ENCODE results near the gene VWCE. TPM values are rescaled to one million over a fixed set of nuclear protein-coding genes. Genes with fewer than 3 reads are reported as not detected.
"Not testable (repeated sequence)": the region's sequence is repeated elsewhere in the genome, so short reads cannot be mapped to it uniquely, and the experiment has no call there.

The VWCE gene
- total RNA-seq, 1 donor from 2014 or later = 1.0 TPM

- H3K36me3 ChIP-seq (ENCODE audit: control insufficient read depth in 3 of 3, insufficient read depth in 3 of 3, low read length in 3 of 3) = peaks cover 0 to 3% (median 0%) of the 10 kb centered on the region in 3 donors
- no peaks in the 10 kb centered on the region for H3K4me1 ChIP-seq (ENCODE audit: control insufficient read depth in 3 of 3, insufficient read depth in 3 of 3, low read length in 3 of 3)
- no peak overlapping the region for H3K9ac ChIP-seq (ENCODE audit: low read depth in 1 of 3, low read length in 3 of 3)
- H3K27me3 ChIP-seq (ENCODE audit: control insufficient read depth in 3 of 3, insufficient read depth in 3 of 3, low read length in 3 of 3) = no peaks in the 10 kb centered on the region
- no peaks in the 10 kb centered on the region for H3K9me3 ChIP-seq (ENCODE audit: control insufficient read depth in 3 of 3, low read length in 3 of 3)
- H3K27ac ChIP-seq (ENCODE audit: low read depth, low read length) = no peak overlapping the region
- no peak overlapping the region for H3K4me3 ChIP-seq (ENCODE audit: low read length in 3 of 3)
Measured at GRCh38 chr11:61264795-61265194, 30.3 kb downstream of the VWCE start.

- no peak overlapping the region for H3K4me3 ChIP-seq (ENCODE audit: low read length in 3 of 3)
- H3K4me1 ChIP-seq (ENCODE audit: control insufficient read depth in 3 of 3, insufficient read depth in 3 of 3, low read length in 3 of 3) = no peaks in the 10 kb centered on the region
- peaks cover under 1 to 3% (median under 1%) of the 10 kb centered on the region in 3 donors for H3K36me3 ChIP-seq (ENCODE audit: control insufficient read depth in 3 of 3, insufficient read depth in 3 of 3, low read length in 3 of 3)
- H3K27ac ChIP-seq (ENCODE audit: low read depth, low read length) = no peak overlapping the region
- H3K27me3 ChIP-seq (ENCODE audit: control insufficient read depth in 3 of 3, insufficient read depth in 3 of 3, low read length in 3 of 3) = no peaks in the 10 kb centered on the region
- no peaks in the 10 kb centered on the region for H3K9me3 ChIP-seq (ENCODE audit: control insufficient read depth in 3 of 3, low read length in 3 of 3)
- no peak overlapping the region for H3K9ac ChIP-seq (ENCODE audit: low read depth in 1 of 3, low read length in 3 of 3)
Measured at GRCh38 chr11:61264371-61264770, 30.7 kb downstream of the VWCE start.

GRCh38 chr11:61259363-61259762, 35.8 kb downstream of the VWCE start:
- Histone ChIP-seq H3K27ac (ENCODE audit: low read depth, low read length) (no peak overlapping the region), H3K36me3 (ENCODE audit: control insufficient read depth in 3 of 3, insufficient read depth in 3 of 3, low read length in 3 of 3) (peaks cover 3 to 11% (median 10%) of the 10 kb centered on the region in 3 donors), H3K27me3 (ENCODE audit: control insufficient read depth in 3 of 3, insufficient read depth in 3 of 3, low read length in 3 of 3) (no peaks in the 10 kb centered on the region), H3K4me1 (ENCODE audit: control insufficient read depth in 3 of 3, insufficient read depth in 3 of 3, low read length in 3 of 3) (no peaks in the 10 kb centered on the region), H3K9ac (ENCODE audit: low read depth in 1 of 3, low read length in 3 of 3) (no peak overlapping the region), H3K9me3 (ENCODE audit: control insufficient read depth in 3 of 3, low read length in 3 of 3) (no peaks in the 10 kb centered on the region), H3K4me3 (ENCODE audit: low read length in 3 of 3) (no peak overlapping the region)

- Histone ChIP-seq H3K9ac (ENCODE audit: low read depth in 1 of 3, low read length in 3 of 3) (no peak overlapping the region), H3K27ac (ENCODE audit: low read depth, low read length) (no peak overlapping the region), H3K4me3 (ENCODE audit: low read length in 3 of 3) (no peak overlapping the region), H3K27me3 (ENCODE audit: control insufficient read depth in 3 of 3, insufficient read depth in 3 of 3, low read length in 3 of 3) (no peaks in the 10 kb centered on the region), H3K4me1 (ENCODE audit: control insufficient read depth in 3 of 3, insufficient read depth in 3 of 3, low read length in 3 of 3) (no peaks in the 10 kb centered on the region), H3K9me3 (ENCODE audit: control insufficient read depth in 3 of 3, low read length in 3 of 3) (no peaks in the 10 kb centered on the region), H3K36me3 (ENCODE audit: control insufficient read depth in 3 of 3, insufficient read depth in 3 of 3, low read length in 3 of 3) (peaks cover 3 to 10% (median 10%) of the 10 kb centered on the region in 3 donors)
Measured at GRCh38 chr11:61258546-61258945, 36.6 kb downstream of the VWCE start.

- no peak overlapping the region for H3K4me3 ChIP-seq (ENCODE audit: low read length in 3 of 3)
- no peaks in the 10 kb centered on the region for H3K4me1 ChIP-seq (ENCODE audit: control insufficient read depth in 3 of 3, insufficient read depth in 3 of 3, low read length in 3 of 3)
Measured at GRCh38 chr11:61256710-61257482, 38.2 kb downstream of the VWCE start.

GRCh38 chr11:61254403-61255025, 40.6 kb downstream of the VWCE start:
- H3K36me3 ChIP-seq (ENCODE audit: control insufficient read depth in 3 of 3, insufficient read depth in 3 of 3, low read length in 3 of 3) = peaks cover 3 to 10% (median 8%) of the 10 kb centered on the region in 3 donors
- H3K27ac ChIP-seq (ENCODE audit: low read depth, low read length) = no peak overlapping the region
- H3K9me3 ChIP-seq (ENCODE audit: control insufficient read depth in 3 of 3, low read length in 3 of 3) = no peaks in the 10 kb centered on the region
- no peak overlapping the region for H3K9ac ChIP-seq (ENCODE audit: low read depth in 1 of 3, low read length in 3 of 3)
- peaks cover 0 to 4% (median 2%) of the 10 kb centered on the region in 3 donors for H3K27me3 ChIP-seq (ENCODE audit: control insufficient read depth in 3 of 3, insufficient read depth in 3 of 3, low read length in 3 of 3)
- H3K4me1 ChIP-seq (ENCODE audit: control insufficient read depth in 3 of 3, insufficient read depth in 3 of 3, low read length in 3 of 3) = no peaks in the 10 kb centered on the region
- no peak overlapping the region for H3K4me3 ChIP-seq (ENCODE audit: low read length in 3 of 3)

More at GRCh38 chr11:61256710-61257482, 38.2 kb downstream of the VWCE start:
- Histone ChIP-seq H3K9ac (ENCODE audit: low read depth in 1 of 3, low read length in 3 of 3) (no peak overlapping the region), H3K27ac (ENCODE audit: low read depth, low read length) (no peak overlapping the region), H3K9me3 (ENCODE audit: control insufficient read depth in 3 of 3, low read length in 3 of 3) (no peaks in the 10 kb centered on the region), H3K36me3 (ENCODE audit: control insufficient read depth in 3 of 3, insufficient read depth in 3 of 3, low read length in 3 of 3) (peaks cover 3 to 10% (median 8%) of the 10 kb centered on the region in 3 donors), H3K27me3 (ENCODE audit: control insufficient read depth in 3 of 3, insufficient read depth in 3 of 3, low read length in 3 of 3) (no peaks in the 10 kb centered on the region)

GRCh38 chr11:61252332-61252731, 42.8 kb downstream of the VWCE start:
- not testable (repeated sequence) for H3K27ac ChIP-seq (ENCODE audit: low read depth, low read length); H3K9me3 ChIP-seq (ENCODE audit: control insufficient read depth in 3 of 3, low read length in 3 of 3); H3K27me3 ChIP-seq (ENCODE audit: control insufficient read depth in 3 of 3, insufficient read depth in 3 of 3, low read length in 3 of 3); H3K36me3 ChIP-seq (ENCODE audit: control insufficient read depth in 3 of 3, insufficient read depth in 3 of 3, low read length in 3 of 3); H3K9ac ChIP-seq (ENCODE audit: low read depth in 1 of 3, low read length in 3 of 3); H3K4me3 ChIP-seq (ENCODE audit: low read length in 3 of 3); H3K4me1 ChIP-seq (ENCODE audit: control insufficient read depth in 3 of 3, insufficient read depth in 3 of 3, low read length in 3 of 3)

- not testable (repeated sequence) for H3K4me1 ChIP-seq (ENCODE audit: control insufficient read depth in 3 of 3, insufficient read depth in 3 of 3, low read length in 3 of 3); H3K36me3 ChIP-seq (ENCODE audit: control insufficient read depth in 3 of 3, insufficient read depth in 3 of 3, low read length in 3 of 3); H3K4me3 ChIP-seq (ENCODE audit: low read length in 3 of 3); H3K27me3 ChIP-seq (ENCODE audit: control insufficient read depth in 3 of 3, insufficient read depth in 3 of 3, low read length in 3 of 3); H3K9ac ChIP-seq (ENCODE audit: low read depth in 1 of 3, low read length in 3 of 3); H3K27ac ChIP-seq (ENCODE audit: low read depth, low read length); H3K9me3 ChIP-seq (ENCODE audit: control insufficient read depth in 3 of 3, low read length in 3 of 3)
Measured at GRCh38 chr11:61250796-61251765, 44.0 kb downstream of the VWCE start.

- H3K27me3 ChIP-seq (ENCODE audit: control insufficient read depth in 3 of 3, insufficient read depth in 3 of 3, low read length in 3 of 3); H3K9ac ChIP-seq (ENCODE audit: low read depth in 1 of 3, low read length in 3 of 3): not testable (repeated sequence)
Measured at GRCh38 chr11:61249201-61249600, 45.9 kb downstream of the VWCE start.

More at GRCh38 chr11:61249201-61249600, 45.9 kb downstream of the VWCE start:
- not testable (repeated sequence) for H3K4me3 ChIP-seq (ENCODE audit: low read length in 3 of 3); H3K36me3 ChIP-seq (ENCODE audit: control insufficient read depth in 3 of 3, insufficient read depth in 3 of 3, low read length in 3 of 3); H3K4me1 ChIP-seq (ENCODE audit: control insufficient read depth in 3 of 3, insufficient read depth in 3 of 3, low read length in 3 of 3); H3K9me3 ChIP-seq (ENCODE audit: control insufficient read depth in 3 of 3, low read length in 3 of 3); H3K27ac ChIP-seq (ENCODE audit: low read depth, low read length)
